Neuronal stem cell (in vitro differentiated cells): Measurements from ENCODE around the gene CTSE.

Source experiments
- DNase-seq: peaks from one replicate; pipeline ENCODE4 v3.0.0-alpha.2; 2013; ENCODE audit warnings: low spot score
- H2AFZ ChIP-seq: one replicate; pipeline ENCODE4 v1.6.1; 2013; ENCODE audit warnings: mild to moderate bottlenecking, low read length, inconsistent platforms
- H2AK5ac ChIP-seq: 2 replicates; pipeline ENCODE4 v1.6.1; 2013; ENCODE audit warnings: low read depth, mild to moderate bottlenecking, inconsistent platforms, low read length, moderate library complexity, mixed read lengths
- H2BK120ac ChIP-seq: 2 replicates; pipeline ENCODE4 v1.6.1; 2013; ENCODE audit warnings: low read depth, mild to moderate bottlenecking, inconsistent platforms, low read length, moderate library complexity, mixed read lengths
- H2BK12ac ChIP-seq: one replicate; pipeline ENCODE4 v1.6.1; 2013; ENCODE audit warnings: low read length, inconsistent platforms
- H2BK15ac ChIP-seq: 2 replicates; pipeline ENCODE4 v1.6.1; 2013; ENCODE audit warnings: mild to moderate bottlenecking, low read length, inconsistent platforms, mixed read lengths
- H2BK5ac ChIP-seq: one replicate; pipeline ENCODE4 v1.6.1; 2013; ENCODE audit warnings: inconsistent platforms, mild to moderate bottlenecking, low read length, moderate library complexity
- H3K14ac ChIP-seq: one replicate; pipeline ENCODE4 v1.6.1; 2013; ENCODE audit warnings: low read length, inconsistent platforms
- H3K18ac ChIP-seq: 2 replicates; pipeline ENCODE4 v1.6.1; 2013; ENCODE audit warnings: low read length, inconsistent platforms
- H3K23ac ChIP-seq: 2 replicates; pipeline ENCODE4 v1.6.1; 2013; ENCODE audit warnings: low read depth, mild to moderate bottlenecking, mixed read lengths, low read length, inconsistent platforms; ENCODE audit not compliant: poor library complexity
- H3K27ac ChIP-seq: replicated peaks from 3 replicates; pipeline ENCODE4 v1.5.1; 2013; ENCODE audit warnings: low read length, inconsistent platforms
- H3K27me3 ChIP-seq, 3 experiments: 2 replicates each; pipeline ENCODE4 v1.6.1; 2013; ENCODE audit warnings: low read length in 3 of 3, mild to moderate bottlenecking in 2 of 3, inconsistent platforms in 1 of 3, low read depth in 1 of 3, mixed read lengths in 1 of 3, moderate library complexity in 1 of 3; ENCODE audit not compliant: control insufficient read depth in 3 of 3, insufficient read depth in 3 of 3
- H3K36me3 ChIP-seq, 2 donors: replicated peaks in 1 of 2; 2 replicates each; pipeline ENCODE4 v1.6.1; 2013; ENCODE audit warnings: low read length in 2 of 2; ENCODE audit not compliant: control insufficient read depth in 2 of 2, insufficient read depth in 2 of 2
- H3K4ac ChIP-seq: 2 replicates; pipeline ENCODE4 v1.6.1; 2013; ENCODE audit warnings: inconsistent platforms, mild to moderate bottlenecking, low read length, moderate library complexity
- H3K4me1 ChIP-seq, 2 donors: 1 replicate in 1 of 2; 2 replicates in 1 of 2; pipeline ENCODE4 v1.6.1; 2013; ENCODE audit warnings: low read length in 2 of 2, low read depth in 1 of 2; ENCODE audit not compliant: control insufficient read depth in 2 of 2, insufficient read depth in 1 of 2
- H3K4me2 ChIP-seq: one replicate; pipeline ENCODE4 v1.6.1; 2013; ENCODE audit warnings: mild to moderate bottlenecking, low read length, inconsistent platforms; ENCODE audit not compliant: insufficient read depth, poor library complexity, severe bottlenecking
- H3K4me3 ChIP-seq, 2 donors: 2 replicates each; pipeline ENCODE4 v1.5.1; 2013; ENCODE audit warnings: low read length in 2 of 2, mild to moderate bottlenecking in 2 of 2, inconsistent platforms in 1 of 2, moderate library complexity in 1 of 2
- H3K79me1 ChIP-seq: one replicate; pipeline ENCODE4 v1.6.1; 2013; ENCODE audit warnings: low read depth, mild to moderate bottlenecking, inconsistent platforms, low read length, moderate library complexity
- H3K9ac ChIP-seq: one replicate; pipeline ENCODE4 v1.6.1; 2013; ENCODE audit warnings: mild to moderate bottlenecking, low read depth, low read length, inconsistent platforms; ENCODE audit not compliant: poor library complexity
- H3K9me3 ChIP-seq, 2 donors: replicated peaks in 1 of 2; 2 replicates each; pipeline versions ENCODE3 to v1.6.1; 2013; ENCODE audit warnings: low read length in 2 of 2, mild to moderate bottlenecking in 2 of 2, inconsistent platforms in 1 of 2, low read depth in 1 of 2, mixed read lengths in 1 of 2, moderate library complexity in 1 of 2; ENCODE audit not compliant: control insufficient read depth in 2 of 2, insufficient read depth in 1 of 2
- H4K8ac ChIP-seq: one replicate; pipeline ENCODE4 v1.6.1; 2013; ENCODE audit warnings: low read depth, mild to moderate bottlenecking, inconsistent platforms, low read length, moderate library complexity
- H4K91ac ChIP-seq: one replicate; pipeline ENCODE4 v1.6.1; 2013; ENCODE audit warnings: low read length, low read depth, mild to moderate bottlenecking, inconsistent platforms; ENCODE audit not compliant: poor library complexity
- WGBS, 2 donors: extraction: QIAGEN DNeasy Blood & Tissue Kit; methylation state at CpG; one replicate each; pipeline ENCODE4 v1.1.7; 2013; ENCODE audit warnings: missing lambda C conversion rate in 2 of 2, mixed read lengths in 1 of 2; ENCODE audit not compliant: insufficient read length in 2 of 2, insufficient replicate concordance in 1 of 2; ENCODE audit errors: extremely low coverage in 2 of 2; 5-methylcytosine and 5-hydroxymethylcytosine counted together

Gene CTSE

DNA sequence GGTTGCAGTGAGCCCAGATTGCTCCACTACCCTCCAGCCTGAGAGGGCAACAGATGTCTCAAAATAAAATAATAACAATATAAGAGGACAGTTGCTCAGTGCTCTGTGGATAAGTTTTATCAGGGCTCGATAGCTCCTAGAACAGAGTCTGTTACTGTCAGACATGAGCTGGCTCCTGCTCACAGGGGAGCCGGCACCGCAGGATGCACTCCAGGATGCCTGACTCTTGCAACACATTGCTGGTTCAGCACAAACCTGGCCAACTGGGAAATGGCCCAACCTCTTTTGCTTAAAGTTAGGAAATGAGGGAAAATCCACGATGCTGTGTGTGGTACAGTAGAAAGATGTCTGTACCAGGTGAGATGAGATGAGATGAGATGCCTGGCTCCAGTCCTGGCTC is 5.8 kb upstream of the CTSE start:
- H3K4me1 ChIP-seq: peaks cover 0 to 2% of the 10 kb centered on the region in 2 donors
- WGBS, 2 donors: no CpG with 5 or more reads among the region's 4 CpGs
- H4K8ac ChIP-seq: no peak overlapping the region
- H2AK5ac ChIP-seq: no peak overlapping the region
- H3K14ac ChIP-seq: no peak overlapping the region
- no peak overlapping the region for H4K91ac ChIP-seq
- H2BK120ac ChIP-seq: no peak overlapping the region
- H3K18ac ChIP-seq: no peak overlapping the region
- no peak overlapping the region for H3K23ac ChIP-seq
- H3K4ac ChIP-seq: no peak overlapping the region
- H3K4me3 ChIP-seq: no peak overlapping the region
- no peak overlapping the region for H2AFZ ChIP-seq
- H3K9me3 ChIP-seq: peaks cover 0 to 3% of the 10 kb centered on the region in 2 donors
- DNase-seq: no peak
- no peak overlapping the region for H3K9ac ChIP-seq
- H3K79me1 ChIP-seq: no peaks in the 10 kb centered on the region
- peaks cover 0 to 12% (median 0%) of the 10 kb centered on the region in 3 experiments for H3K27me3 ChIP-seq
- no peak overlapping the region for H3K27ac ChIP-seq
- no peak overlapping the region for H2BK15ac ChIP-seq
- no peak overlapping the region for H2BK12ac ChIP-seq
- no peaks in the 10 kb centered on the region for H3K36me3 ChIP-seq
- no peak overlapping the region for H2BK5ac ChIP-seq
- no peak overlapping the region for H3K4me2 ChIP-seq

DNA sequence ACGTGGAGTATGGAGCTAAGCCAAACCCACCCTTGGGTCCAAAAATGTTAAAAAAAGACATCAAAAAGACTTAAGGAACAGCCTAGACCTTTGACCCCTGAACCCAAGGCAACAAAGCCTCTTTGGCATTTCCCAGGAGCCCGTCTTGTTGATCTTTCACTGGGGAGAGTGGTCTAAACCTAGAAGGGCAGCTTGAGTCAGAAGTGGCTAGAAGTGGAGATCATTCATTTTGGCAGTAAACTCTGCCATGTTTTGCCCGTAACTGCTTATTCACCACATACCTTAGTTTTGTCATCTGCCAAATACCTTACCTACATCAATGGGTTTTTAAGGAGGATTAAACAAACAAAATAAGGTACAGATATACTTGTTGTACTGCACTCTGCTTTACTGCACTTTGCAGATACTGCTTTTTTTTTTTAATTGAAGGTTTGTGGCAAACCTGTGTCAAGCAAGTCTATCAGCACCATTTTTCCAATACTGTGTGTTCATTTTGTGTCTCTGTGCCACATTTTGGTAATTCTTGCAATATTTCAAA is 1.7 kb upstream of the CTSE start:
- Histone ChIP-seq H2BK120ac (no peak overlapping the region), H3K4me2 (no peak overlapping the region), H3K27me3 (peaks cover 0 to 8% (median 0%) of the 10 kb centered on the region in 3 experiments), H3K27ac (no peak overlapping the region), H3K4me1 (no peaks in the 10 kb centered on the region), H3K4me3 (no peak overlapping the region), H2AFZ (no peak overlapping the region), H2BK15ac (no peak overlapping the region), H4K8ac (no peak overlapping the region), H4K91ac (no peak overlapping the region), H3K36me3 (no peaks in the 10 kb centered on the region), H3K23ac (no peak overlapping the region), H2BK12ac (no peak overlapping the region), H2AK5ac (no peak overlapping the region), H3K9me3 (no peaks in the 10 kb centered on the region), H3K9ac (no peak overlapping the region), H3K79me1 (no peaks in the 10 kb centered on the region), H2BK5ac (no peak overlapping the region), H3K4ac (no peak overlapping the region), H3K18ac (no peak overlapping the region), H3K14ac (no peak overlapping the region)
- DNase-seq: no peak
- WGBS, 2 donors: no CpG with 5 or more reads among the region's 3 CpGs

DNA sequence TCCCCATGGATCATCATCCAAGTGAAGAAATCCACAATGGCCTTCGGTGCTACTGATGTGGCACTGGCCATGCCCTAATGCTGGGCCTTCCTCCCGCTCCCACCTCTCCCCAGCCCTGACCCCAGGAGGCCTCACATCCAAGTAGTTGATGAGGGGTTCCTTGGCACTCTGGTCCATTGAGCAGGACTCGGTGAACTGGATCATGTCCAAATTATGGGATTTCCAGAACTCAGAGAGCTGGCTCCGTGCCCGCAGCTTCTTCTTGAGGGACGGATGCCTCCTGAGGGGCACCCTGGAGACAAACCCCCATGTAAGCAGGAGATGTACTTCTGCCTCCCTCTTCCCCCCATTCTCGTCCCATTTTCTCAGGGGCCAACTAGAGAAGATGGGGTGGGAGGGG is 929 bp downstream of the CTSE start:
- no peak overlapping the region for H2AK5ac ChIP-seq
- H2BK5ac ChIP-seq: no peak overlapping the region
- no peak overlapping the region for H4K91ac ChIP-seq
- no peak overlapping the region for H3K4ac ChIP-seq
- H2BK120ac ChIP-seq: no peak overlapping the region
- no peak overlapping the region for H3K9ac ChIP-seq
- no CpG with 5 or more reads among the region's 7 CpGs for WGBS, 2 donors
- H3K9me3 ChIP-seq: no peaks in the 10 kb centered on the region
- H2BK12ac ChIP-seq: peak overlapping the region; percentile 42
- no peaks in the 10 kb centered on the region for H3K4me1 ChIP-seq
- no peaks in the 10 kb centered on the region for H3K79me1 ChIP-seq
- H3K4me3 ChIP-seq: no peak overlapping the region
- no peak overlapping the region for H2AFZ ChIP-seq
- no peak overlapping the region for H2BK15ac ChIP-seq
- H3K36me3 ChIP-seq: no peaks in the 10 kb centered on the region
- H3K18ac ChIP-seq: no peak overlapping the region
- H3K4me2 ChIP-seq: no peak overlapping the region
- H4K8ac ChIP-seq: no peak overlapping the region
- no peak overlapping the region for H3K27ac ChIP-seq
- no peak overlapping the region for H3K14ac ChIP-seq
- no peak overlapping the region for H3K23ac ChIP-seq
- H3K27me3 ChIP-seq: peaks cover 0 to 2% (median 0%) of the 10 kb centered on the region in 3 experiments
- no peak for DNase-seq

DNA sequence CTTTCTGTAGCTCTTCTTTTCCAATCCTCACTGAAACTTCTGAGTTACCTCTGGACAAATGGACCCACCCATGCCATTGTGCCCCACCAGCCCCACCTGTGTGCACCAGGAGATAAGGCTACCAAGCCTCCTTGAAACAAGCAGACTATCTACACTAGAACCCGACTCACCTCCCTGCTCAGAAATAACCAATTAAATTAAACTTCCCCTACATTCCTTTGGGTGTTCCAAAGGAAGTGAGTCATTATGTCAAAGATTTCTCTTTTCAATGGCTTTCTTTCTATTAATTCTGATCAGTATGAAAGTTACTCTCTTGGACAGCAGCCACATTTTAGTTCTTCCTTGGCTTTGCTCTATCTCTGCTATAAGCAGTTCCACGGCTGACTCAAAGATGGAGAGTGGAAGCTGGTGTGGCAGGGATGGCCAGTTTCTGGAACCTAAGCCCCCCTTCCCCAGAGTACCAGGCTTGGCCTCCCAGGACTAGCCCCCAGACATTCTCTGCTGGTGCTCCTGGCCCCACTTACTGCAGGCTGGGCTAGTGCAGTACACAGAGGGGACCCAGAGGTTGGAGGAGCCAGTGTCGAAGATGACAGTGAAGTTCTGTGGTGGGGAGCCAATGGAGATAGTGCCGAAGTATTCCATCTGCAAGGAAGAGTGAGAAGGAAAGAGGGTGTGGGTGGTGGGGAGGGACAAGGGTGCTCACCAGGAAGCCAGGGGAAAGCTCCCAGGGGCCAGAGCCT is 1.9 kb downstream of the CTSE start:
- no peak overlapping the region for H3K14ac ChIP-seq
- no peak overlapping the region for H3K4ac ChIP-seq
- no peak overlapping the region for H4K8ac ChIP-seq
- no peak overlapping the region for H2BK120ac ChIP-seq
- H2AFZ ChIP-seq: no peak overlapping the region
- H2BK15ac ChIP-seq: no peak overlapping the region
- no peak for DNase-seq
- no peak overlapping the region for H3K27ac ChIP-seq
- peak overlapping the region; percentile 54 for H3K18ac ChIP-seq
- H3K9ac ChIP-seq: no peak overlapping the region
- H3K4me2 ChIP-seq: no peak overlapping the region
- no peaks in the 10 kb centered on the region for H3K36me3 ChIP-seq
- no peak overlapping the region for H2AK5ac ChIP-seq
- WGBS, 2 donors: no CpG with 5 or more reads among the region's 4 CpGs
- H4K91ac ChIP-seq: no peak overlapping the region
- no peak overlapping the region for H2BK5ac ChIP-seq
- H3K4me3 ChIP-seq: peak overlapping the region in 1 of 2 donors; percentile 56
- peaks cover 0 to 2% (median 0%) of the 10 kb centered on the region in 3 experiments for H3K27me3 ChIP-seq
- no peaks in the 10 kb centered on the region for H3K79me1 ChIP-seq
- no peaks in the 10 kb centered on the region for H3K9me3 ChIP-seq
- no peaks in the 10 kb centered on the region for H3K4me1 ChIP-seq
- H2BK12ac ChIP-seq: no peak overlapping the region
- no peak overlapping the region for H3K23ac ChIP-seq
